H1 (cell line): ENCODE measurements around the gene SORCS3. TPM values are rescaled to one million over a fixed set of nuclear protein-coding genes. Genes with fewer than 3 reads are reported as not detected.

Source experiments
- CTCF ChIA-PET: fragments of 300-600 bp; sonication (Branson Sonifier 250); formaldehyde crosslinking; loops from one replicate; lab custom pipeline; 2021; ENCODE audit not compliant: partially characterized antibody; lab: Charles Lee
- POLR2A ChIA-PET: fragments of 300-600 bp; sonication (Branson Sonifier 250); formaldehyde crosslinking; loops from one replicate; lab custom pipeline; 2021; ENCODE audit warnings: inconsistent platforms; ENCODE audit not compliant: partially characterized antibody; lab: Charles Lee
- DNase-seq, 2 experiments: peaks; one replicate each; pipeline versions ENCODE4 v3.0.0 to v3.0.0-alpha.2; 2010 to 2022; ENCODE audit warnings: low spot score in 2 of 2, low read depth in 1 of 2, mixed read lengths in 1 of 2
- FAIRE-seq: peaks from 2 replicates; lab custom pipeline; 2011; peaks lifted over from hg19 to GRCh38; lab: Jason Lieb, UNC
- H2AFZ ChIP-seq: 2 replicates; pipeline ENCODE4 v1.8.1; 2012; ENCODE audit warnings: low read length, inconsistent platforms
- H2AK5ac ChIP-seq: 2 replicates; pipeline ENCODE4 v1.6.1; 2013; ENCODE audit warnings: low read depth, low read length
- H2BK120ac ChIP-seq: replicated peaks from 2 replicates; pipeline ENCODE3; 2013; ENCODE audit warnings: low read depth, low read length, inconsistent platforms
- H2BK12ac ChIP-seq: 2 replicates; pipeline ENCODE4 v1.6.1; 2013; ENCODE audit warnings: low read depth, low read length
- H2BK15ac ChIP-seq: 2 replicates; pipeline ENCODE4 v1.6.1; 2013; ENCODE audit warnings: low read length
- H2BK20ac ChIP-seq: 2 replicates; pipeline ENCODE4 v1.6.1; 2013; ENCODE audit warnings: low read length
- H2BK5ac ChIP-seq: 2 replicates; pipeline ENCODE4 v1.6.1; 2013; ENCODE audit warnings: low read depth, low read length
- H3K14ac ChIP-seq: 2 replicates; pipeline ENCODE4 v1.6.1; 2013; ENCODE audit warnings: inconsistent platforms; ENCODE audit not compliant: insufficient read length
- H3K18ac ChIP-seq: 2 replicates; pipeline ENCODE4 v1.6.1; 2013; ENCODE audit warnings: low read length; ENCODE audit errors: extremely low read depth
- H3K23ac ChIP-seq: 2 replicates; pipeline ENCODE4 v1.6.1; 2013; ENCODE audit warnings: inconsistent platforms; ENCODE audit not compliant: insufficient read length
- H3K23me2 ChIP-seq: 2 replicates; pipeline ENCODE4 v1.6.1; 2013; ENCODE audit warnings: low read depth, low read length
- H3K27ac ChIP-seq: 2 replicates; pipeline ENCODE4 v1.6.1; 2011; ENCODE audit warnings: low read depth, low read length, inconsistent platforms
- H3K27me3 ChIP-seq, 4 experiments: replicated peaks in 1 of 4; 1 replicate in 1 of 4; 2 replicates in 3 of 4; pipeline versions ENCODE4 v1.6.1 to v1.8.1; 2011 to 2013; ENCODE audit warnings: low read length in 3 of 4, mild to moderate bottlenecking in 3 of 4, inconsistent platforms in 2 of 4, mixed read lengths in 2 of 4, moderate library complexity in 1 of 4; ENCODE audit not compliant: control insufficient read depth in 3 of 4, insufficient read depth in 3 of 4; ENCODE audit errors: extremely low read depth in 1 of 4
- H3K36me3 ChIP-seq, 4 experiments: 2 replicates each; pipeline versions ENCODE4 v1.6.1 to v1.8.1; 2011 to 2013; ENCODE audit warnings: mild to moderate bottlenecking in 4 of 4, low read length in 3 of 4, moderate library complexity in 2 of 4, control low read depth in 1 of 4, inconsistent platforms in 1 of 4; ENCODE audit not compliant: insufficient read depth in 4 of 4, control insufficient read depth in 2 of 4
- H3K4ac ChIP-seq: replicated peaks from 2 replicates; pipeline ENCODE3; 2013; ENCODE audit warnings: low read length, low read depth, mixed read lengths, inconsistent platforms; ENCODE audit not compliant: insufficient read length
- H3K4me1 ChIP-seq, 4 experiments: replicated peaks in 1 of 4; 1 replicate in 1 of 4; 2 replicates in 3 of 4; pipeline versions ENCODE4 v1.6.1 to v1.8.1; 2011 to 2013; ENCODE audit warnings: low read length in 3 of 4, inconsistent platforms in 2 of 4, mixed read lengths in 1 of 4; ENCODE audit not compliant: insufficient read depth in 4 of 4, control insufficient read depth in 3 of 4
- H3K4me2 ChIP-seq, 2 experiments: 2 replicates each; pipeline versions ENCODE4 v1.6.1 to v1.8.1; 2011 to 2013; ENCODE audit warnings: low read depth in 2 of 2, low read length in 2 of 2, control low read depth in 1 of 2, inconsistent platforms in 1 of 2, mild to moderate bottlenecking in 1 of 2; ENCODE audit not compliant: insufficient read depth in 1 of 2
- H3K4me3 ChIP-seq, 4 experiments: fragments of 200-600, 300-600 bp in 1 of 4; sonication (generic), shearing (Covaris generic), sonication (Bioruptor Twin) in 1 of 4; 2 replicates each; pipeline versions ENCODE4 v1.5.1 to v1.8.1; 2011 to 2016; ENCODE audit warnings: low read length in 4 of 4, low read depth in 3 of 4, control low read depth in 2 of 4, inconsistent platforms in 2 of 4, mild to moderate bottlenecking in 2 of 4, mixed read lengths in 1 of 4, moderate library complexity in 1 of 4; ENCODE audit not compliant: insufficient read depth in 2 of 4; ENCODE audit errors: extremely low read depth in 1 of 4
- H3K56ac ChIP-seq: replicated peaks from 2 replicates; pipeline ENCODE3; 2013; ENCODE audit warnings: low read depth, mild to moderate bottlenecking, mixed read lengths, low read length, inconsistent platforms; ENCODE audit not compliant: insufficient read length
- H3K79me1 ChIP-seq: 2 replicates; pipeline ENCODE4 v1.6.1; 2013; ENCODE audit warnings: low read depth, low read length, control low read depth
- H3K79me2 ChIP-seq, 2 experiments: 2 replicates each; pipeline versions ENCODE4 v1.6.1 to v1.8.1; 2012 to 2013; ENCODE audit warnings: low read length in 2 of 2, mild to moderate bottlenecking in 2 of 2, inconsistent platforms in 1 of 2; ENCODE audit not compliant: insufficient read depth in 2 of 2, control insufficient read depth in 1 of 2
- H3K9ac ChIP-seq, 4 experiments: replicated peaks in 1 of 4; 1 replicate in 1 of 4; 2 replicates in 3 of 4; pipeline versions ENCODE4 v1.6.1 to v1.8.1; 2011 to 2013; ENCODE audit warnings: low read depth in 3 of 4, low read length in 3 of 4, control low read depth in 2 of 4, mild to moderate bottlenecking in 2 of 4, moderate library complexity in 2 of 4, inconsistent platforms in 1 of 4; ENCODE audit errors: extremely low read depth in 1 of 4
- H3K9me3 ChIP-seq, 2 experiments: 2 replicates each; pipeline versions ENCODE4 v1.6.1 to v1.8.1; 2012 to 2013; ENCODE audit warnings: mild to moderate bottlenecking in 2 of 2, moderate library complexity in 2 of 2, control low read depth in 1 of 2, inconsistent platforms in 1 of 2, low read depth in 1 of 2, low read length in 1 of 2, mixed read lengths in 1 of 2; ENCODE audit not compliant: insufficient read depth in 2 of 2
- H4K20me1 ChIP-seq, 2 experiments: replicated peaks in 1 of 2; 2 replicates each; pipeline versions ENCODE3 to v1.8.1; 2011 to 2013; ENCODE audit warnings: inconsistent platforms in 2 of 2, low read length in 2 of 2, mild to moderate bottlenecking in 1 of 2; ENCODE audit not compliant: insufficient read depth in 2 of 2, control insufficient read depth in 1 of 2
- H4K5ac ChIP-seq: 2 replicates; pipeline ENCODE4 v1.6.1; 2013; ENCODE audit warnings: low read length, low read depth, mixed read lengths, inconsistent platforms; ENCODE audit not compliant: insufficient read length
- H4K8ac ChIP-seq: 2 replicates; pipeline ENCODE4 v1.8.0; 2013; ENCODE audit warnings: mild to moderate bottlenecking, moderate library complexity, low read length, inconsistent platforms; ENCODE audit not compliant: insufficient read depth; ENCODE audit errors: extremely low read depth
- H4K91ac ChIP-seq: replicated peaks from 2 replicates; pipeline ENCODE3; 2013; ENCODE audit warnings: low read length, mixed read lengths, inconsistent platforms; ENCODE audit not compliant: insufficient read length
- CTCF ChIP-seq, 3 experiments: IDR thresholded peaks; 1 replicate in 2 of 3; 2 replicates in 1 of 3; pipeline versions ENCODE4 v1.5.1 to v1.6.1; 2011; ENCODE audit warnings: low read length in 3 of 3, mild to moderate bottlenecking in 3 of 3, inconsistent platforms in 2 of 3, low read depth in 1 of 3, moderate library complexity in 1 of 3; ENCODE audit not compliant: insufficient read depth in 1 of 3; ENCODE audit errors: control extremely low read depth in 1 of 3
- KDM5A ChIP-seq: fragments of 200-600 bp; IDR thresholded peaks from 2 replicates; pipeline ENCODE4 v1.7.1; 2012; ENCODE audit warnings: mild to moderate bottlenecking, low read length, inconsistent platforms, mixed read lengths
- SIX5 ChIP-seq: IDR thresholded peaks from 2 replicates; pipeline ENCODE4 v1.6.1; 2011; ENCODE audit warnings: mild to moderate bottlenecking, low read depth, low read length
- WGBS, 2 experiments: shearing (Covaris generic) in 1 of 2; methylation state at CpG; one replicate each; pipeline versions ENCODE4 v1.1.6 to v1.1.7; 2013 to 2015; ENCODE audit warnings: low lambda C conversion rate in 2 of 2, mixed read lengths in 2 of 2, inconsistent platforms in 1 of 2, low coverage in 1 of 2, missing lambda C conversion rate in 1 of 2; ENCODE audit not compliant: insufficient replicate concordance in 2 of 2, insufficient coverage in 1 of 2, insufficient read length in 1 of 2; ENCODE audit errors: extremely low coverage in 1 of 2, missing lambda C conversion rate in 1 of 2; 5-methylcytosine and 5-hydroxymethylcytosine counted together
- polyA plus RNA-seq, 7 experiments: library from polyadenylated mRNA; depleted of rRNA in 3 of 7; stranded (reverse) in 5 of 7; unstranded in 2 of 7; fragments of >200 nt in 5 of 7; fragments of 200-250 nt in 2 of 7; gene quantifications; 1 replicate in 5 of 7; 2 replicates in 1 of 7; 4 replicates in 1 of 7; pipeline versions ENCODE4 v1.2.1 to v1.2.3, GENCODE V29; 2011 to 2013; ENCODE audit warnings: missing spikeins in 2 of 7, mixed read lengths in 2 of 7
- total RNA-seq: library from RNA; stranded (reverse); fragmentation: NEBNext Ultra II Directional; extraction: Animal tissue kit (Norgen Biotek cat#: 25700); gene quantifications from 2 replicates; pipeline ENCODE4 v1.2.1, GENCODE V29; 2021

The SORCS3 gene
- total and polyA plus RNA-seq, 2 of the 8 experiments (the other 6 are each of a cell fraction or from before 2014, with no cell fraction given): 0.26 to 0.88 TPM

- H3K79me2 ChIP-seq: no peaks in the 10 kb centered on the region
- H2BK20ac ChIP-seq: no peak overlapping the region
- H3K18ac ChIP-seq: no peak overlapping the region
- ChIA-PET POLR2A (interaction anchor here (0.6 kb wide), 1 partner anchor 277 kb away, joined by 3 read pairs; no protein-coding TSS in a partner anchor), CTCF (interaction anchor here (0.9 to 1.8 kb wide), 4 partner anchors 9 to 623 kb away, joined by 3 to 5 read pairs (median 4); no protein-coding TSS in a partner anchor)
- no peaks in the 10 kb centered on the region for H3K27me3 ChIP-seq
- 86% methylated on average over 1 of the region's 1 CpG; no CpG with 5 or more reads in 1 of the 2 experiments for WGBS, 2 experiments
- no peak overlapping the region for H2BK15ac ChIP-seq
- no peaks in the 10 kb centered on the region for H3K79me1 ChIP-seq
- no peak overlapping the region for H3K56ac ChIP-seq
- DNase-seq: no peak
- no peak overlapping the region for H3K4ac ChIP-seq
- no peak for TF ChIP-seq SIX5
- peak in 1 of 3 experiments; percentile 21; a peak in 1 of 4 replicates for TF ChIP-seq CTCF (IDR thresholded peaks at IDR 0.05; ENCODE audit: control extremely low read depth in 1 of 3, insufficient read depth in 1 of 3, low read depth in 1 of 3, low read length in 3 of 3)
- no peak for TF ChIP-seq KDM5A
- H3K14ac ChIP-seq: no peak overlapping the region
- no peak overlapping the region for H3K9ac ChIP-seq
- H4K5ac ChIP-seq: no peak overlapping the region
- H3K23me2 ChIP-seq: no peaks in the 10 kb centered on the region
- H4K91ac ChIP-seq: no peak overlapping the region
- H2BK5ac ChIP-seq: no peak overlapping the region
- no peaks in the 10 kb centered on the region for H3K36me3 ChIP-seq
- no peak for FAIRE-seq
- H3K4me3 ChIP-seq: no peak overlapping the region
- H2AK5ac ChIP-seq: no peak overlapping the region
- H3K4me2 ChIP-seq: no peak overlapping the region
- H3K23ac ChIP-seq: no peak overlapping the region
- H2AFZ ChIP-seq: no peak overlapping the region
- H3K27ac ChIP-seq: no peak overlapping the region
- H2BK12ac ChIP-seq: no peak overlapping the region
- H3K4me1 ChIP-seq: no peaks in the 10 kb centered on the region
- no peak overlapping the region for H2BK120ac ChIP-seq
- H4K20me1 ChIP-seq: no peaks in the 10 kb centered on the region
- H4K8ac ChIP-seq: no peak overlapping the region
- H3K9me3 ChIP-seq: no peaks in the 10 kb centered on the region
Observed at GRCh38 chr10:105070249-105070648, 429.2 kb downstream of the SORCS3 start.
